Tongue (tissue), 2 donors: ENCODE results near the gene SPEG. TPM values are rescaled to one million over a fixed set of nuclear protein-coding genes. Genes with fewer than 3 reads are reported as not detected.
"Not testable (repeated sequence)": the region's sequence is repeated elsewhere in the genome, so short reads cannot be mapped to it uniquely, and the experiment has no call there.

Experiments
- DNase-seq: peaks from one replicate; pipeline ENCODE4 v3.0.0-alpha.2; 2015
- total RNA-seq: library from RNA; depleted of rRNA; stranded (reverse); fragments of >200 nt; gene quantifications from one replicate; pipeline ENCODE4 v1.2.3, GENCODE V29; 2014

Gene SPEG
- total RNA-seq = 136 TPM

DNA sequence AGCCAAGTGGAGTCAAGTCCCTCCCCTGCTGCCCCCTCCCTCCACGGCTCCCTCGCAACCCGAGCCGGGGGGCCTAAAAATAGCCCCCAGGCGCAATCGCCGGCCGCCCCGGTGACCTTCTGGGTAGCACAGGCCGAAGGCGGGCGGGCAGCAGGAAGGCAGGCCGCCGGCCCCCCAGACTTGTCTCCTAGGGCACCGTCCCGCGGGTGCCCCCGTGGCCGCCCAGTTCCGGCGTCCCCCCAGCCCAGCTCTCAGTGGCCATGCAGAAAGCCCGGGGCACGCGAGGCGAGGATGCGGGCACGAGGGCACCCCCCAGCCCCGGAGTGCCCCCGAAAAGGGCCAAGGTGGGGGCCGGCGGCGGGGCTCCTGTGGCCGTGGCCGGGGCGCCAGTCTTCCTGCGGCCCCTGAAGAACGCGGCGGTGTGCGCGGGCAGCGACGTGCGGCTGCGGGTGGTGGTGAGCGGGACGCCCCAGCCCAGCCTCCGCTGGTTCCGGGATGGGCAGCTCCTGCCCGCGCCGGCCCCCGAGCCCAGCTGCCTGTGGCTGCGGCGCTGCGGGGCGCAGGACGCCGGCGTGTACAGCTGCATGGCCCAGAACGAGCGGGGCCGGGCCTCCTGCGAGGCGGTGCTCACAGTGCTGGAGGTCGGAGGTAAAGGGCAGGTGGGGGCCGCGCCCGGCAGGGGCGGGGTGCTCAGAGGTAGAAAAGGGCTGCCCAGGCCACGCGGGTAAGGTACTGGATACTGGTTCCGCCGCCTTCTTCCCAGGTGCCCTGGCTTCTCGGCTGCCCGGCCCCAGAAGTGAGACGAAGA is at the start of gene SPEG:
Gene SPEG, plus strand, starts transcription at position 126 of the 808 bp plus-strand sequence. Its CDS starts 135 bp downstream, at position 261.
- DNase-seq = no peak

DNA sequence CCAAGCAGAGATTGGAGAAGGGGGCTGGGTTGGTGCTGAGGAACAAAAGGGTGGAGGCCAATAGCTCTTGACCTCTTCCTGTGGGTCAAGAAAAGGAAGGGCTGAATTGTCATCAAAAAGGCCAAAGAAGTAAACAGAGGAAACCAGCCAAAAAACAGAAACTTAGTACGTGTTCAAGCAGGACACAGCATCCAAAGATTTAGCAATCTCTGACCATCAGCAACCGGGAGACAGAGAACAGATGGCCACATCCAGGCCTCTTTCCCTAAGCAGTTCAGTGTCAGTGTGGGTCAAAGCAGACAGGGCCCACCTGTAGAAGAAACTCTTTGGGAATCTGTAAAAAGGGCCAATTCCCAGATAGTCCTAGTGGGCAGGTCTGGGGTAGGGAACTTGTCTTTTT is 49.8 kb upstream of the SPEG start:
- no peak for DNase-seq

DNA sequence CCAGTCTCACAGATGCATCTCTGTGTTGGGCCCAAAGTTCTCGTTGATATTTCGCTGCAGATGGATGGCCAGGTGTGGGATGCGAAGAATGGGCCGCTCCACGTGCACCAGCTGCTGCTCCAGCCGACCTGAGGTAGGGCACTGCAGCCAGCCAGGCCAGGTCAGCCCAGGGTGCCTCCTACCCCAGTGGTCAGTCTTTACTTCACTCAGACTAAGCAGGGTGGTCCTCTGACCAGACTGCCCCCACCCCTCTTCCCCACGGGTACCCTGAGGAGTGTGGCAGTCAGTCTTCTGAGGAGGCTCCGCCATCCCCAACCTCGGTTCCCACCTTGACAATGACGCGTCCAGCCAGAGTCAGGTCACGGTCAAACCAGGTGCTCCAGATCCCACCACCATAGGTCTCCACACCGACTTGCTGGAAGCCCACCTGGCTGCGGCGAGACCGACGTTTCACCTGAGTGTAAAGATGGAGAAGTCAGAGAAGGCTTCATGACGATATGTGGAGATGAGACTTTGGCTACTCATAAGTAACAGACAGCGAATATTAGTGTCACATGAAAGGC is 48.6 kb upstream of the SPEG start:
- DNase-seq = no peak

DNA sequence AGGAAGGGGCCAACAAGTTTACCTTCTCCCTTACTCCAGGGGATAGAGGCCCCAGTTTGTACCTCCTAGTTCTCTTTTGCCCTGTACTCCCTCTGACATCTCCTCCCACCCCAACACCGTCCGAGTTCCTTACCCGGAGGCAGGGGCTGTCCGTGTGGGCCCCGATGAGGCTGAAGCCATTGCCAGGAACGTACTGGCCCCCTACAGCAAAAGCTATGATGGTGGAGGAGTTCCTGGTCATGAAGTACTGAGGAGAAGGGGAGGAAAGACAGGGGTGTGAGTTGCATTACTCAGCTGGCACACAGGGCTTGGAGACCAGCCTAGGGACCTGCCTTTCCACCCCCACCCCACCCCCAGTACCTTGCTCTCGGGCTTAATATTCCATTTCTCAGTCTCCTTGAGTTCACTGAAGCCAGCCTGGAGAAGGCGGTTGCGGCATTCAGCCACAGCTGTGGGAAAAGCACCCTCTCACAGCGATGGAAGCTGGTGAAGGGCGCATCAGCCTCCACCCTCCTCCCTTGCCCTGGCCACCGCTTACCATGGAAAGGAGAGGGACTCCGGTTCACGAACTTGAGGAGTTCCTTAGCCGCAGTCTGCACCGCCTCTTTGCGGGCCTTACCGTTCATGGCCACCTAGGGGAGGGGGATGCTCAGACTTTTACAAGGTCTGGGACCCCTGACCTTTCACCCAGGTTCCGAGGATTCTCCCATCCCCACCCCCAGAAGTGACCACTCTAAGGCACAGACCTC is 47.9 kb upstream of the SPEG start:
- DNase-seq = no peak

DNA sequence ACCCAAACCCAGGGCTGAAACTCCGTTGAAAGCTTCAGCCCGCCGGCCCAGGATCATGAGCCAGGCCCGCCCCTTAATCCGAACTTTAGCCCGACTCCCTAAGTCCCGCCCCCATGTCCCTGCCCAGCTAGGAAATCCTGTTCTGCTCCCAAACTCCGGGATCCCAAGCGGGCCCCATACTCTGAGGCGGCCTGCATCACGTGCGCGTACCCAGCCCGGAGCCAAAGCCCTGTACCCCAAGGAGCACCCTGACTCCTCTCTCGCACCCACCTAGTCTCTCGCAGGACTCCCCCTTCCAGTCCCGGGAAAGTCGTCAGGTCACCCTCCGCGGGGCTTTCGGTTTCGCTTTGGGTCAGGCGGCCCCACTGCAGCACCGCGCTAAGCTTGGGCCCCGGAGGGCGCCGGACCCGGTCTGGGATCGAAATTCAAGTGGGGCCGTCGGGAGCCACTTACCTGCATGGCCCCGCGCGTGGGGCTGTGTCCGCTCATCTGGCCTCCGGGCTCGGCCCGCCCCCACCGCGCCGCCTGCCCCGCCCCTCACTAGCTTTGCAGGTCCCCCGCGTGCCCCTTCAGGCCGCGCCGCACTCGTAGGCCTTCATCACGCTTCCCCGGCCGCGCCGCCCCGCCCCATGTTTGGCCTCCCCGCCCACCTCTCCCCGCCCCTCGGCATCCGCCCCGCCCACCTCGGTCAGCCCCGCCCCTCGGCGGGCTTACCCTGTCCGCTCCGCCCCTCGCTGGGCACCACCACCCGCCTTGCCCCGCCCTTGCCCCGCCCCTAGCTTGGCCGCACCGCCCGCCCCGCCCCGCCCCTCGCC is 47.1 kb upstream of the SPEG start, which contains the start of gene DNPEP:
Gene DNPEP, minus strand, starts transcription at position 607 of the 815 bp plus-strand sequence. Its CDS starts 118 bp downstream, at position 489.
- DNase-seq = peak; percentile 96

DNA sequence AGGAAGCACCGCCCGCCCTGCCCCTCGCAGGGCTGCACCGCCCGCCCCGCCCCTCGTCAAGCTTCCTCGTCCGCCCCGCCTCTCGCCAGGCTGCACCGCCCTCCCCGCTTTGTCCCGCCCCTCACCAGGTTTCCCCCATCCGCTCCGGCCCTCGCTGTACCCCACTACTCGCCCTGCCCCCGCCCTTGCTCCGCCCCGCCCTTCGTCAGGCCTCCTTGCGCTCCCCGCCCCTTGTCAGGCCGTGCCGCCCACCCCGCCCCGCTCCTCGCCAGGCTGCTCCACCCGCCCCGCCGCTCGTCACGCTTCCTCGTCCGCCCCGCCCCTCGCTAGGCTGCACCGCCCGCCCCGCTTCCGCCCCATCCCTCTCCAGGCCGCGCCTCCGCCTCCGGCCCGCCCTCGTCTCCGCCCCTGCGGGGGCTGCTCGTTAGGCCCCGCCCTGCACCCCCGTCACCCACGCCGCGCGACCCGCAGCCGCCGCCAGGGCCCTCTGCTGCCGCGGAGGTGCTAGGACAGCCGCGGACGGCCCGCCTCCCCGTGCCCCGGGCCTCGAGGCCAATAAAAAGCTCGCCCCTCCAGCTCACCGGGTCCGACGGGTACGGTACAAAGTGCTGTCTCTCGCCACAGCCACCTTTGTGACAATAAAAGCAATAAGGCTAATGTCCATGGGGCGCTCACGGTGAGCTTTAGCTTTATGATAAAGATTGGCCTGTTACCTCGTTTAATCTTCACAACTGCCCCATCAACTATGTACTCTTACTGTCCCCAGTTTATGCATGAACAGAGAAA is 46.3 kb upstream of the SPEG start:
- DNase-seq = peak; percentile 99

DNA sequence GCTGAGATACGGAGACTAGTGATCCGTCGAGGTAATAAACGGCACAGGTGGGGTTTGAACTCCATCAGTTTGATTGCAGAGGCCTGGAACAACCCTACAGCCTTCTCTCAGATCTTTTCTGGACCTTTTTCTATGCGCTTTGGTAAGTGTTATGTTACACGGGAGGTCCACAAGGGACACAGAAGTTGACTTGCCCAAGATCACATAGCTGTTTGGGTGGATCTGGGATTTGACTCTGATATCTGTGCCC is 45.8 kb upstream of the SPEG start:
- DNase-seq = no peak

DNA sequence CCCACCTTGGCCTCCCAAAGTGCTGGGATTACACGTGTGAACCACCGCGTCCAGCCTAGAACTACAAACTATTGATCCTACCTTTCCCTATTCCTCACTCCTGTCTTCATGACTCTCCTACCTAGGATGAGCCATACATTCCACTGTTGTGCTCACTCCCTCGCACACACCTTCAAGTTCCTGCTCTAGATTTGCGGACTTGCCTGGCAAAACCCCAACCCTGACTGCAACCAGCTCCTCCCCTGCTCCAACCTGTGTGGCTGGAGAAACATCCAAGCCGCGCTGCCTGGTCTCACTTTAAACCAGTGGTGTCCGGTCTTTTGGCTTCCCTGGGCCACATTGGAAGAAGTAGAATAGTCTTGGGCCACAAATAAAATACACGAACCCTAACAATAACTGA is 41.9 kb upstream of the SPEG start:
- DNase-seq = no peak

DNA sequence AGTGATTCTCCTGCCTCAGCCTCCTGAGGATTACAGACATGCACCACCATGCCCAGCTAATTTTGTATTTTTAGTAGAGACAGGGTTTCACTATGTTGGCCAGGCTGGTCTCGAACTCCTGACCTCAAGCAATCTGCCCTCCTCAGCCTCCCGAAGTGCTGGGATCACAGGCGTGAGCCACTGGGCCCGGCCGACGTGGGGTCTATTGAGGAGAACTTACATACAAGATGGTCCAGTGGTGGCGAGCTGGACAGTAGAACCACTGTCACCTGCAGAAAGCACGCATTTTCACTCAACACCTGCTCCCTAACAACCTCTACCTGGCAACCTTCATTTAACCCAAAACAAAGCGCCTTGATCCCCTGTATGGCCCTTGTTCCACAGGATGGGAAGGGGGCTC is 39.6 kb upstream of the SPEG start:
- not testable (repeated sequence) for DNase-seq

DNA sequence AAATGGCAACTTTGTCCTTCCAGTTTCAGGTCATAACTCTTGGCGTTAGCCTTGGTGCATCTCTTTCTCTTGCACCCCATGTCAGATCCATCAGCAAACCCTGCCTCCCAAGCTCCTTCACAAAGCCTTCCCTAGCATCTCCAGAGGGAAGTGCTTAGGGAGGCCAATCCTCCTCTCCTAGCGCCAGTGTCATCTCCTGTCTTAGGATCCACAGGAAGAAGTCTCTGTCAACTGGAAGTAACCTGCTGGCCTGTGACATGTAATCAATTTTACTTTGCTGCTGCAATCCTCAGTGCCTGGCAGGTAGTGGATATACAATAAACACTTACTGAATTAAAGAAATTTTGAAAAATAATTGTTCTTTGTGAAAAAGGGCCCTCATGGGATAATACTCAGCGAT is 39.0 kb upstream of the SPEG start:
- no peak for DNase-seq

DNA sequence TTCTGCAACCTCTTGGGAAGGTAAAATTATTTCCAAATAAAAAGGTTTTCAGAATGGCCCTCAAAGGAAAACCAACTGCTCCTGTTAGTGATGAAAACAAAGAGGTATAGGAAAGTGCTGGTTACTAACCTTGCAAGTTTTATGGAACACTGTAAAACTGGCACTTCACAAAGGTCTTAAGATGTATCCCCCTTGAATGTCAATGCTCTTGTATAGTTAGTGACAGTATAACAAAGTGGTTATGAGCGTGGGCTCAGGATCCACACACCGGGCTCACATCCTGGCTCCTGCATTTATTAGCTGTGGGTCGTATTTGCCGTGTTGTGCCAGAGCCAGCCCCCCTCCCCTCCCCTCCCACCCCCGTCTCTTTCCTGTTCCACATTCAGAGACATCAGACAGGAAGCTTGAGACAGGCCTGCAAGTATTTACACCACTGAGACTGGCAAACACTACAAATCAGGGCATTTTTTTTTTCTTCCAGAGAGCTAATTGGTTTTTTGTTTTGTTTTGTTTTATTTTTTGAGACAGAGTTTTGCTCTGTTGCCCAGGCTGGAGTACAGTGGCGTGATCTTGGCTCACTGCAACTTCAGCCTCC is 37.7 kb upstream of the SPEG start:
- DNase-seq = no peak

DNA sequence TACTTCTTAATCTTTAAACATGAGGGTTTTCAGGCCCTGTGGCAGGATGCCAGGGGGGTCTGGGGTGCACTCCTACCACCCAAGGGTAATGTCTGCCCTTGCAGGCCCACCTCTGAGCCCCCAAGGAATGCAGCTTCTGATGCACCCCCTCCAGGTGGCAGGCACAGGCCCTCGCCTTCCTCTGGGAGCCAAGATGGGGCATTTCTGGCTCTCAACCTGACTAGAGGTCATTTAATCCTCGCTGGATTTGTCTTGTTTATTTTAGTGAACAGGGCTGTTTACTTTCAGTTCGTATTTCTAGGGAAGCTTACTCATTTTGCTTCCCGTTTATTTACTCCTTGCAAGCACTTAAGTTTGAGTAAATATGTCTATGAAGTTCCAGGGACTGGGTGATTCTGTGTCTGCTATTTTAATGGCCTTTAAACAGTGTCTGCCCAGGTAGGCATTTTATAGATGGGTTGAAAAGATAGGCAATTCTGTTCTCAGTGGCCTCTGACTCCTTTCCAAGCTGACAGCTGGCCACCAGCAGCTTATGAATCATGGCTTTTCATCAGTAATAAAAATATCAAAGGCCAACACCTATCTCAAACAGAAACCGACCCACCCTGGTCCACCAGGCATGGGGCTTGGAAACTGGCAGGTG is 35.8 kb upstream of the SPEG start:
- DNase-seq = no peak

DNA sequence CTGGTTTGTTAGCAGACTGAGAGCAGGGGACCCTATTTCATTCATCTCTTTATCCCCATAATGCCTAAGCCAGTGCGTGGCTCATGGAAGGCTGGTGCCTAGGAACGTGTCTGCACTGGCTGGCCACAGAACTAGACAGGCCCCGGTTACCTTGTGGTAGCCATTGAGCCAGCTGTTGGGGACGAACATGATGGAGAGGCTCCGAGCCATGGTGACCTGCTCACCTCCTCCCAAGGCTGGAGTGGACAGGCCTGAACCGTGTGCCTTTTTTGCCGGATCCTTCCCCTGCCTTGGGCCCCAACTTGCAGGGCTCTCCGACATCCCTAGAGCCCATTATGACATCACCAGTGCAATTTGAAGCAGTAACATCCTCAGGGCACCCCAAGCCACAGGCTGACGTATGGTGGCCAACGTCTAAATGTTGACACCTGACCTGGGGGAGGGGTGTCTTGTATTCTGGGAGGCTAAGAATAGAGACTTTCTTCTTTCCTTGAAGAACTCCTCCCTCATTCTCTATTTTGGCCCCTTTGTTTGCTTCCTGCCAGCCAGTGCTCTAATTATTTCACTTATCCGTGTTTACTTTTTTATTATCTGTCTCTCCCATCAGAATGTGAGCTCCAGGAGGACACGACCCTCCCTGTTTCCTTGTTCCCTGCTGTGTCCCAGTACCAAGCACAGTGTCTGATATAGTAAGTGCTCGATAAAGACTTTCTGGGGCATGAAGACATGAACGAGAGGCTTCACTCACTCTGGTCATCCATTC is 34.7 kb upstream of the SPEG start:
- no peak for DNase-seq

DNA sequence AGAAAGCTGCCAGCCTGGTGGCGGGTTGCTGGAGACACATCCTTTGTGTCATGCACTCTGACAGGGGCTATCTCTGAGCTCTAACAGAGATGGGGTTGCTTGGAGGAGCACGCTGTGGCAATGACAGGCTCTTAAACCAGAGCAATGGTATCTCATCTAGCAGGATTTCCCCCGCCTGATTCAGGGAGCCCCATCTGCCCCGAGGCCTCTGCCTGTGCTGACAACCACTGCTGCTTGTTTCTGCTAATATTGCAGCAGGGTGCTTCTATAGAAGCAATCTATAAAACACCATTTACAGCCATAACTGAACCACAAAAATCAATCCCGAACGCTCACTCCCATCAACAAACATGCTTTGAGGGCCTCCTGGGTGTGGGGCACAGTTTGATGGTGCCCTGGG is 34.1 kb upstream of the SPEG start:
- no peak for DNase-seq

DNA sequence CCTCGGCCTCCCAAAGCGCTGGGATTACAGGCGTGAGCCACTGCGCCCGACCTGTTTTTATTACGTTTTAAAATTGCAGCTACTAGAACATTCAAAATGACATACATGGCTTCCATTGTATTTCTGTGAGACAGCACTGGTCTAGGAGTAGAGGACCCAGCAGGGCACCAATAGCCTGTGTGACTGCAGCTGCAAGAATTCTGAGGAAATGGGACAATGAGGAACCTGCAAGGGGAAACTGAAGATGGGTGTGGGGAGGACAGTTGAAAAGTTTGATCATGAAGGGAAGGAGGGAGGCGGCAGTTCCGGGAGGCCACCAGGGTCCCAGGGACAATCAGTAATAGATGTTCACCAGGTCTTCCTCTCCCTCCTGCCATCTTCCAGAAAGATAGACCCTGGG is 33.0 kb upstream of the SPEG start:
- no peak for DNase-seq

DNA sequence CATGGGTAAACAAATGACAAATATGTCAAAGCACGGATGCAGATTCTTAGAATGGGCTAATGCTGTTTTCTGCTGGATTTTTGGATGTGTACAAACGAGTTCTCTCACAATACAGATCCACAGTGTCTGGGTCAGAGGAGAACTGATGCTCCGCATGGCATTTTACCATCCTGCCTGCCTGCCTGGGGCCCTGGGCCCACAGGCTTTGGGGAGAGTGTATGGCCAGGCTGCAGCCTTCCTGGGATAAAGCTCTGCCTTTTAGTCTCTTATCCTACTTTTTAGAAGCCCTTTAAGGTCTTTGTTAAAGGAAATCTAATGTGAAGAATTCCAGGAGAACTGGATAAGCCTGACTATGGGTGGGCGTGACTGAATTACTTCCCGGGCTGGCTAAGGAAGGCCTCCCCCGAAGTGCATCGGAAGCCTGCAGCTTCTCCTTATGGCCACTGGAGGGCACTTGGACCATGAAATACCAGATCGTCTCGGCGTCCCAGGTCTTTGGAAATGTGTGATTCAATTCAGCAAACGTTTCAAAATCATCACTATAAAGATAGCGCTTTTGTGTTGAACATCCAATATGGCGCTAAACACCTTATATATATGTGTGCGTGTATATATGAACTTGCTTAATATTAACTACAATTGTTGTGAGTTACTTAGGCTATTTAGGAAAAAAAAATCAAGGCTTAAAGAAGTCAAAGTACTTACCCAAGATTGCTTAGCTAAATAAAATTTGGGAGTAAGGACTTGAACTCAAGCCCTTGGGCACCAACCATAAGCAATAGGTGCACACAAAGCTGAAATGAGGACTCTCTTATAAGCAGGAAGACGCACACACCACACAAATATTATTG is 31.8 kb upstream of the SPEG start:
- DNase-seq = peak; percentile 93

DNA sequence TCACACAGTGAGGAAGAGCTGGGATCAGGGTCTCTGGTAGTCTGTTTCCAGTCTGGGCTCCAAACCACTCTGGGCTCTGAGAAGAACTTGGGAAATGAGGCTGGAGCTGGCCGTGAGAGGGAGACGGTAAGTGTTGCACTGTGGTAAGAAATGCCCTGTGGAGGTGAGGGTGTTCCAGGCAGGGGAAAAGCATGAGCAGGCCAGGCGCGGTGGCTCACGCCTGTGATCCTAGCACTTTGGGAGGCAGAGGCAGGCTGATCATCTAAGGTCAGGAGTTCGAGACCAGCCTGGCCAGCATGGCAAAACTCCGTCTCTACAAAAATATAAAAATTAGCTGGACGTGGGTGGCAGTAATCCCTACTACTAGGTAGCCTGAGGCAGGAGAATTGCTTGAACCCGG is 30.8 kb upstream of the SPEG start:
- no peak for DNase-seq

DNA sequence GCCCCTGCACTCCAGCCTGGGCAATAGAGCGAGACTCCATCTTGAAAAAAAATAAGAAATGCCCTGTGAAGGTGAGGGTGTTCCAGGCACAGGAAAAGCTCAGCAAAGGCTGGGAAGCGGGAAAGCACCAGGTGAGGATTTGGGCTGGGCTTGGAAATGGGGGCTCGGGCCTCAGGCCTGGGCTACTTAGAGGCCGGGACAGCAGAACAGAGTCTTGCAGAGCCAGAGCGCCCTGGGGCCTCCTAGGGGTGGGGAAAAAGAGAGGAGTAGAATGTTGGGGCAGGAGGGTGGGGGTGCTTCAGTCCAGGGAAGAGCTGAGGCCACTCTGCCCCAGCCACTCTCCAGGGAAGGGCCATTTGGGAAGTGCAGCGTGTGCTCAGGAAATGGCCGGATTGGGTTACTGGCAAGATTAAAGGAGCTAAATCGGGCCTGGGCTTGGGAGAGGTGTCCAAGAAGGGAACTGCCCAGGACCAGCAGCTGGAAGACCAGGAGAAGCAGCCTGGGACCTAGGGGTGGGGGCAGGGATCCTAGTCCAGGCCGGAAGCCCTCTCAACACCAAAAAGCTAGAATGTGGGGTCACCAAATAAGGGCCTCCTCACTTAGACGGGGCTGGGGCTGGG is 30.2 kb upstream of the SPEG start:
- DNase-seq = peak; percentile 88

DNA sequence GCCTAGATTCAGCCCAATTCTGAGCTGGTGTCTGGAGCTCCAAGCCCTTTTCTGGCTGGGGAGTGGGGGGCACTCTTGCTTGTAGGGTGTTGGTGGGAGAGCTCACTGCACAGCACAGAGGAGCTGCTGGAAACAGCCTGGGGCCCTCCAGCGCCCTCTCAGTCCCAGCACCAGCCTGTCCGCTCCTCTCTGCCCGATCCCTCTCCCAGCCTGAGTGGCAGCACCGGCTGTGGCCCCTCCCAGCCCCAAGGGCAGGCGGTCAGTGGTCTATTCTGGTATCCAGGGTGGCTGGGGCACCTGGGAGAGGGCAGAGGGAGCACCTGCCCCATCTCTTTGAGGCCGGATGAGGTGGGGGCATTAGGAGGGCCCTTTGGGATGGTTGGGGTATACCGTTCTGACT is 29.7 kb upstream of the SPEG start:
- peak; percentile 86 for DNase-seq
